CD4-positive, CD25-positive, alpha-beta regulatory T cell (primary cell): Measurements from ENCODE around the gene ZNF586. TPM values are rescaled to one million over a fixed set of nuclear protein-coding genes. Genes with fewer than 3 reads are reported as not detected.
"Not testable (repeated sequence)": the region's sequence is repeated elsewhere in the genome, so short reads cannot be mapped to it uniquely, and the experiment has no call there.

Experiments used
- ATAC-seq, 2 donors: fragments of 150-1000 bp; cut with Tn5 transposase; one replicate each; pipeline ENCODE4 v1.10.0; 2021; ENCODE audit warnings: low read depth in 2 of 2, moderate number of reproducible peaks in 2 of 2, moderate library complexity in 1 of 2
- DNase-seq, 3 donors: peaks; one replicate each; pipeline versions ENCODE4 v3.0.0 to v3.0.0-alpha.2; 2012 to 2022; ENCODE audit warnings: mixed read lengths in 1 of 3
- H3K27ac ChIP-seq: one replicate; pipeline ENCODE4 v1.7.0; 2013; ENCODE audit warnings: mild to moderate bottlenecking, low read length; ENCODE audit not compliant: insufficient read depth, poor library complexity, severe bottlenecking
- H3K27me3 ChIP-seq: one replicate; pipeline ENCODE4 v1.7.0; 2013; ENCODE audit warnings: low read length; ENCODE audit not compliant: control insufficient read depth, insufficient read depth
- H3K36me3 ChIP-seq: one replicate; pipeline ENCODE4 v1.7.0; 2013; ENCODE audit warnings: mild to moderate bottlenecking, low read length, moderate library complexity; ENCODE audit not compliant: control insufficient read depth, insufficient read depth
- H3K4me1 ChIP-seq: 2 replicates; pipeline ENCODE4 v1.7.0; 2013; ENCODE audit warnings: mild to moderate bottlenecking, low read length; ENCODE audit not compliant: insufficient read depth, control insufficient read depth, poor library complexity, severe bottlenecking
- H3K4me3 ChIP-seq: one replicate; pipeline ENCODE4 v1.7.0; 2013; ENCODE audit warnings: low read depth, mild to moderate bottlenecking, low read length, moderate library complexity
- H3K9me3 ChIP-seq, 2 experiments: 1 replicate in 1 of 2; 2 replicates in 1 of 2; pipeline ENCODE4 v1.7.0; 2013; ENCODE audit warnings: low read length in 2 of 2, mild to moderate bottlenecking in 1 of 2, moderate library complexity in 1 of 2; ENCODE audit not compliant: control insufficient read depth in 2 of 2
- H3K27ac Mint-ChIP-seq, 3 donors: one replicate each; pipeline ENCODE4 v1.8.0; 2020 to 2022; ENCODE audit warnings: mild to moderate bottlenecking in 3 of 3, mixed read lengths in 3 of 3, moderate library complexity in 2 of 3
- H3K27me3 Mint-ChIP-seq: one replicate; pipeline ENCODE4 v1.8.0; 2022; ENCODE audit warnings: mild to moderate bottlenecking, mixed read lengths
- H3K36me3 Mint-ChIP-seq: one replicate; pipeline ENCODE4 v1.8.0; 2020; ENCODE audit warnings: mixed read lengths
- H3K4me1 Mint-ChIP-seq, 4 donors: one replicate each; pipeline ENCODE4 v1.8.0; 2020 to 2022; ENCODE audit warnings: mixed read lengths in 4 of 4, mild to moderate bottlenecking in 1 of 4
- H3K4me3 Mint-ChIP-seq, 4 donors: one replicate each; pipeline ENCODE4 v1.8.0; 2020 to 2022; ENCODE audit warnings: mild to moderate bottlenecking in 4 of 4, mixed read lengths in 4 of 4, moderate library complexity in 3 of 4
- H3K9me3 Mint-ChIP-seq, 7 donors: one replicate each; pipeline ENCODE4 v1.8.0; 2020 to 2022; ENCODE audit warnings: mixed read lengths in 7 of 7, mild to moderate bottlenecking in 3 of 7, moderate library complexity in 2 of 7
- polyA plus RNA-seq, 4 donors: library from polyadenylated mRNA; unstranded; fragments of 300-500 nt; fragmentation: Illumina TruSeq; gene quantifications; one replicate each; pipeline ENCODE4 v1.2.3, GENCODE V29; 2021
- total RNA-seq: library from RNA; stranded (reverse); gene quantifications from one replicate; pipeline ENCODE4 v1.2.3, GENCODE V29; 2022

The ZNF586 gene
- total and polyA plus RNA-seq, 5 donors from 2014 or later: 18.7 to 39.4 (median 31.9) TPM

GRCh38 chr19:57823608-57824007, 54.1 kb downstream of the ZNF586 start:
- H3K27ac Mint-ChIP-seq: not testable (repeated sequence)

GRCh38 chr19:57825511-57825910, 56.0 kb downstream of the ZNF586 start:
- Histone ChIP-seq H3K27ac (no peak overlapping the region), H3K4me1 (peaks cover 4% of the 10 kb centered on the region), H3K36me3 (no peaks in the 10 kb centered on the region), H3K4me3 (no peak overlapping the region), H3K9me3 (no peaks in the 10 kb centered on the region), H3K27me3 (no peaks in the 10 kb centered on the region)
- Mint-ChIP-seq H3K4me3 (peak overlapping the region in 1 of 4 donors; percentile 54), H3K36me3 (peaks cover 25% of the 10 kb centered on the region), H3K27me3 (no peaks in the 10 kb centered on the region), H3K9me3 (peaks cover 0 to 5% (median 0%) of the 10 kb centered on the region in 7 donors), H3K4me1 (peaks cover 19 to 64% (median 33%) of the 10 kb centered on the region in 4 donors), H3K27ac (no peak overlapping the region)
- ATAC-seq: no peak
- no peak for DNase-seq

More at GRCh38 chr19:57823608-57824007, 54.1 kb downstream of the ZNF586 start:
- H3K27me3 Mint-ChIP-seq, H3K4me3 ChIP-seq, H3K36me3 ChIP-seq, H3K27me3 ChIP-seq, DNase-seq, H3K9me3 Mint-ChIP-seq, ATAC-seq, H3K27ac ChIP-seq, H3K9me3 ChIP-seq: not testable (repeated sequence)
- Mint-ChIP-seq H3K4me3 (peak overlapping the region in 2 of 4 donors; percentile 11 to 34), H3K4me1 (peaks cover 30 to 64% (median 44%) of the 10 kb centered on the region in 4 donors), H3K36me3 (peaks cover 20% of the 10 kb centered on the region)
- H3K4me1 ChIP-seq: peaks cover 13% of the 10 kb centered on the region

- no peak overlapping the region for H3K27ac ChIP-seq
- Mint-ChIP-seq H3K4me3 (no peak overlapping the region), H3K4me1 (peaks cover 13 to 41% (median 15%) of the 10 kb centered on the region in 4 donors), H3K9me3 (peaks cover 0 to 8% (median 0%) of the 10 kb centered on the region in 7 donors), H3K27ac (peak overlapping the region in 1 of 3 donors; percentile 84), H3K27me3 (no peaks in the 10 kb centered on the region), H3K36me3 (peaks cover 29% of the 10 kb centered on the region)
- H3K36me3 ChIP-seq: no peaks in the 10 kb centered on the region
- no peaks in the 10 kb centered on the region for H3K9me3 ChIP-seq
- ATAC-seq (no peak), DNase-seq (no peak)
- H3K4me3 ChIP-seq: no peak overlapping the region
- H3K27me3 ChIP-seq: no peaks in the 10 kb centered on the region
- no peaks in the 10 kb centered on the region for H3K4me1 ChIP-seq
Measured at GRCh38 chr19:57829316-57829715, 59.8 kb downstream of the ZNF586 start.

- no peaks in the 10 kb centered on the region for H3K27me3 Mint-ChIP-seq
- Histone ChIP-seq H3K36me3 (no peaks in the 10 kb centered on the region), H3K27ac (no peak within 1 kb of the TSS), H3K4me3 (no peak within 1 kb of the TSS), H3K4me1 (no peaks in the 10 kb centered on the region), H3K27me3 (no peaks in the 10 kb centered on the region), H3K9me3 (no peaks in the 10 kb centered on the region)
- peak within 1 kb of the TSS in 1 of 4 donors; percentile 7 for H3K4me3 Mint-ChIP-seq
- peaks cover 8 to 37% (median 11%) of the 10 kb centered on the region in 4 donors for H3K4me1 Mint-ChIP-seq
- peaks cover 0 to 7% (median 0%) of the 10 kb centered on the region in 7 donors for H3K9me3 Mint-ChIP-seq
- peaks cover 29% of the 10 kb centered on the region for H3K36me3 Mint-ChIP-seq
- DNase-seq (peak in 2 of 3 donors; percentile 6 to 24), ATAC-seq (no peak)
- peak within 1 kb of the TSS in 1 of 3 donors; percentile 84 for H3K27ac Mint-ChIP-seq
Measured at GRCh38 chr19:57830071-57830602, 60.7 kb downstream of the ZNF586 start, which contains the start of gene ZNF587B. Gene ZNF587B, plus strand, starts transcription at chr19:57830299. Its CDS starts 230 bp downstream, at chr19:57830529.

Other genes starting within 250 kb of the ZNF586 start
- 5.2 TPM for gene ZNF549, start 242.3 kb upstream of the ZNF586 start, total RNA-seq
- gene ZNF549, start 242.3 kb upstream of the ZNF586 start, polyA plus RNA-seq: 1 to 10 TPM; 4.3 to 9.2 (median 7.7) TPM
- 10.2 TPM for gene ZNF550, start 209.8 kb upstream of the ZNF586 start, total RNA-seq
- gene ZNF550, start 209.8 kb upstream of the ZNF586 start, polyA plus RNA-seq: 10 to 100 TPM in 2 of 4 donors, 1 to 10 TPM in 2; 5.8 to 18.7 (median 9.4) TPM
- gene ZNF416, start 190.8 kb upstream of the ZNF586 start, total RNA-seq: 4.4 TPM
- 1 to 10 TPM; 4.1 to 9.5 (median 6.1) TPM for gene ZNF416, start 190.8 kb upstream of the ZNF586 start, polyA plus RNA-seq
- gene ZIK1, start 185.5 kb upstream of the ZNF586 start, total RNA-seq: 3.4 TPM
- 10 to 100 TPM in 1 of 4 donors, 1 to 10 TPM in 3; 5.6 to 10.2 (median 8.2) TPM for gene ZIK1, start 185.5 kb upstream of the ZNF586 start, polyA plus RNA-seq
- 1.5 TPM for gene ZNF530, start 169.8 kb upstream of the ZNF586 start, total RNA-seq
- gene ZNF530, start 169.8 kb upstream of the ZNF586 start, polyA plus RNA-seq: 1 to 10 TPM; 4.8 to 7.8 (median 7.4) TPM
- 17.4 TPM for gene ZNF134, start 155.4 kb upstream of the ZNF586 start, total RNA-seq
- 10 to 100 TPM in 3 of 4 donors, 1 to 10 TPM in 1; 9.8 to 14.2 (median 11.8) TPM for gene ZNF134, start 155.4 kb upstream of the ZNF586 start, polyA plus RNA-seq
- gene ZNF211, start 136.5 kb upstream of the ZNF586 start, total RNA-seq: 23.9 TPM
- 10 to 100 TPM; 19.4 to 22.8 (median 22.1) TPM for gene ZNF211, start 136.5 kb upstream of the ZNF586 start, polyA plus RNA-seq
- gene ZSCAN4, start 100.7 kb upstream of the ZNF586 start, total RNA-seq: not detected
- not detected for gene ZSCAN4, start 100.7 kb upstream of the ZNF586 start, polyA plus RNA-seq
- gene ZNF551, start 87.7 kb upstream of the ZNF586 start, total RNA-seq: 9.6 TPM
- gene ZNF551, start 87.7 kb upstream of the ZNF586 start, polyA plus RNA-seq: 1 to 10 TPM; 5.3 to 8.6 (median 7.3) TPM
- 3.7 TPM for gene ZNF154, start 60.5 kb upstream of the ZNF586 start, total RNA-seq
- gene ZNF154, start 60.5 kb upstream of the ZNF586 start, polyA plus RNA-seq: 1 to 10 TPM in 1 of 4 donors, under 1 TPM in 2, not detected in 1; 0.25 to 1.9 (median 0.57) TPM
- gene ZNF671, start 42.1 kb upstream of the ZNF586 start, total RNA-seq: 9.2 TPM
- 10 to 100 TPM; 19.5 to 28.6 (median 23.3) TPM for gene ZNF671, start 42.1 kb upstream of the ZNF586 start, polyA plus RNA-seq
- gene ZNF776, start 22.9 kb upstream of the ZNF586 start, total RNA-seq: 15.4 TPM
- gene ZNF776, start 22.9 kb upstream of the ZNF586 start, polyA plus RNA-seq: 10 to 100 TPM in 1 of 4 donors, 1 to 10 TPM in 3; 2.9 to 12.2 (median 7.5) TPM
- 16.6 TPM for gene ZNF552, start 45.2 kb downstream of the ZNF586 start, total RNA-seq
- 10 to 100 TPM in 1 of 4 donors, 1 to 10 TPM in 3; 4.8 to 11.7 (median 6.8) TPM for gene ZNF552, start 45.2 kb downstream of the ZNF586 start, polyA plus RNA-seq
- gene ZNF587B, start 60.6 kb downstream of the ZNF586 start, total RNA-seq: 23.6 TPM
- gene ZNF587B, start 60.6 kb downstream of the ZNF586 start, polyA plus RNA-seq: 1 to 10 TPM; 1.3 to 3.4 (median 2.1) TPM
- gene ZNF587, start 80.2 kb downstream of the ZNF586 start, total RNA-seq: 45.3 TPM
- 1 to 10 TPM; 2.7 to 6.1 (median 3.5) TPM for gene ZNF587, start 80.2 kb downstream of the ZNF586 start, polyA plus RNA-seq
- gene ZNF814, start 119.4 kb downstream of the ZNF586 start, total RNA-seq: 12.9 TPM
- 10 to 100 TPM in 2 of 4 donors, 1 to 10 TPM in 2; 3.1 to 13.4 (median 10.0) TPM for gene ZNF814, start 119.4 kb downstream of the ZNF586 start, polyA plus RNA-seq
- 21.0 TPM for gene ZNF417, start 146.9 kb downstream of the ZNF586 start, total RNA-seq
- 1 to 10 TPM in 3 of 4 donors, under 1 TPM in 1; 0.33 to 3.8 (median 2.2) TPM for gene ZNF417, start 146.9 kb downstream of the ZNF586 start, polyA plus RNA-seq
- 1.0 TPM for gene ZNF418, start 165.7 kb downstream of the ZNF586 start, total RNA-seq
- 1 to 10 TPM in 2 of 4 donors, not detected in 2; 1.2 to 3.1 TPM for gene ZNF418, start 165.7 kb downstream of the ZNF586 start, polyA plus RNA-seq
- gene ZNF256, start 178.0 kb downstream of the ZNF586 start, total RNA-seq: 7.6 TPM
- gene ZNF256, start 178.0 kb downstream of the ZNF586 start, polyA plus RNA-seq: 1 to 10 TPM; 1.7 to 6.3 (median 4.9) TPM
- gene C19orf18, start 204.9 kb downstream of the ZNF586 start, total RNA-seq: 1.6 TPM
- not detected for gene C19orf18, start 204.9 kb downstream of the ZNF586 start, polyA plus RNA-seq
- gene ZNF606, start 233.1 kb downstream of the ZNF586 start, total RNA-seq: 10.3 TPM
- gene ZNF606, start 233.1 kb downstream of the ZNF586 start, polyA plus RNA-seq: 1 to 10 TPM; 1.6 to 6.0 (median 4.7) TPM